GM20431 (cell line): Measurements from ENCODE around the gene LIF.

Experiments used
- in situ Hi-C: fragments of 300-500 bp; cut with MseI, MboI; formaldehyde crosslinking; loops from one replicate; pipeline ENCODE4 v1.15.0; 2020; ENCODE audit warnings: low sequenced_read_pairs; ENCODE audit not compliant: unreplicated experiment

Gene LIF

DNA sequence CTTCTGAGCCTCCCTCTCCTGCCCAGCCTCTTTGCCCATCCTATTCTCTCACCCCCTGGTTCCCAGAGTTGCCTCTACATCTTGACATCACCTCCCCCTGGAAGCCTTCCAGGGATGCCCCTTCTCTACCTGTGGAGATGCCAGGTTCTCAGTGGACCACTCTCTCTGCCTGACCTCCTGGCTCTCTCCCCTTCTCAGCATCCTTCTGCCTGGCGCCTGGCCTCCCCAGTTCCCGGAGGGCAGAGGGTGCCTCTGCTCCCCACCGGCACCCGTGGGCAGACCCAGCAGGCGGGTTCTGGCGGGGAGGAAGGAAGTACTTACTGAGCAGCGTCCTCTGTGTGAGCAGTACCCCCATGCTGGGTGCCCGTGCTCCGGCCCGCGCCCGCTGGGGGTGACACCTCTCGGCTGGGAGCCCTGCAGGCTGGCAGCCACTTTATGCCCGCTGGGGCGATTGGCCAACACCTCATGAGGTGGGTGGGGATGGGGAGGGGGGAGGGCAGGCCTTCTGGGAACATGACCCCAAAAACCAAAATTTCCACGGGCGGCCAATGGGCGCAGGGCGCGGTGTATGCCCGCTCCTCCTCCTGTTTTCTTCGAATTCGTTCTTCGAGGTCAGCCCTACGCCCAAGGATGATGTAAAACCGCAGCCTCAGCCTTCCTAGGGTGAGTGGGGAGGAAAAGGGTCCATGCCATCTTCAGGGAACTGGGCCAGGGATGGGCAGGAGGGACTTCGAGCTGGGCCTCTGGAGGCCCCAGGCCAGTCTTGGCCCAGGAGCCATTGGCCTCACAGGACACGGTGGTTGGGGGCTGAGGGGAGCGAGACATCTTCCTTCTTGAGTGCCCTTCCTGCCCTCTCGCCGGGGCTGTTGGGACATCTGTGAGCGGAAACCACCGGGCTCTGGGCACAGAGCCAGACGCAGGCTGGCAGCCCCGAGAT lies 20.2 kb upstream of the LIF start, which contains the start of gene OSM:
Gene OSM, minus strand, starts transcription at position 407 of the 937 bp plus-strand sequence. Its CDS starts 52 bp downstream, at position 355.
- in situ Hi-C loops = no loop called here

- in situ Hi-C loops = no loop called here
These were observed 19.4 kb upstream of the LIF start for GRCh38 chr22:30265823-30266444.

DNA sequence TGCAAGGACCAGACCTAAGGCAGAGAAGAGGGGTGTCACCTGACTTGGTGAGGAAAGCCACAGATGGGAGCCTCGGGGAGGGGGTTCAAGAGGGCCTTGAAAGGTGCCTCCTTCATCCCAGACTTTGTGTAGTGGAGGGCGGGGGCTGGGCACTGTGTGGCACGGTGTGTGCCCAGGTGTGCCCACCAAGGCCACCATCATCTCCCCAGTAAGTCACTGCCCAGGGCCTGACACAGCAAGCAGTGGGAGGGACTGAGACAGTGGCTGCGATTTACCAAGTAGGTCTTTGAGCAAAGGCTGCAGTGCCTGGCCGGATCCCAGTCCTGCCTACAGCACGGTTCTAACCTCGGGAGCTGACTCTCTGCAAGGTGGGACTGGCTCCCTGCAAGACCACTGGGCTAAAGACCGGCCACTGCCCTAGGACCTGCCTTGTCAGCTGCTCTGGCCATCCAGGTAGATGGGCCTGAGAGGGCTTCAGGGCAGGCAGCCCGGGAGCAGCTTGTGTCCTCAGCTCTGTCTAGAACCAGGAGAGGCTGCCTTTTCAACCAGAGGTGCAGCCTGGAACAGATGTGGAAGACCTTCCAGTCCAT lies 18.7 kb upstream of the LIF start:
- in situ Hi-C loops = no loop called here

- in situ Hi-C loops = no loop called here
These were observed 17.3 kb upstream of the LIF start for GRCh38 chr22:30263883-30264282.

- in situ Hi-C loops = no loop called here
These were observed 16.6 kb upstream of the LIF start for GRCh38 chr22:30262917-30263741.

DNA sequence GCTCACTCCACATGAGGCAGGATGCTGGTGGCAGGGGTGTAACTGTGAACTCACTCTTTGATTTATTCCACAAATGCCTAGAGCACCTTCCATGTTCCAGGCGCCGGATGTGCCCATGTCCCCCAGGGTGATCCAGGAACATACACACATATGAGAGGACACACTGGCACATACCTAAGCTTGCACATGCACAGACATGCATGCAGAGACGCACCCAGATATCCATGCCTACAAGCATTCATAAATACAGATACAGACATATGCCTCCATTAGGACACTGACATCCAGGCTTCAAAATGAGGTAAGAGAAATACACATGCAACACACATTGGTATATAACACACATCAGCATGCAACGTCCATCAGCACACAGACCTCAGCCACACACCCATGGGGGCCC lies 15.6 kb upstream of the LIF start:
- in situ Hi-C loops = no loop called here

DNA sequence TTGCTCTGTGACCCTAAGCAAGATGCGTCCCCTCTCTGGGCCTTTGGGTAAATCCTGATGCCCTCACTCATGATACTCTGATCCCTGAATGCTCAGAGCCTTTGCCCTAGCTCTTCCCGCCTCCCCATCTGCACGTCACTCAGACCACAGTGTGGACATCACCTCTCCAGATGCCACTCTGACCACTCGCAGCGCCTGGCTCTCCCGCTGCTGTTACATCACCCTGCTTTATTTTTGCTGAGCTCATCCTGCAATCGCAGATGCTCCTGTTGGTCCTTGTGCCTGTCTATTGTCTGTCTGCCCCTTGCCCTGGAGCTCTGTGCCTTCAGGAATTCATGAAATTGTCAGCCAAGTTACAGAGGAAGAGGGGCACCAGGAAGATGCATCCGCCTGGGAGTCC lies 14.6 kb upstream of the LIF start:
- in situ Hi-C loops = no loop called here

DNA sequence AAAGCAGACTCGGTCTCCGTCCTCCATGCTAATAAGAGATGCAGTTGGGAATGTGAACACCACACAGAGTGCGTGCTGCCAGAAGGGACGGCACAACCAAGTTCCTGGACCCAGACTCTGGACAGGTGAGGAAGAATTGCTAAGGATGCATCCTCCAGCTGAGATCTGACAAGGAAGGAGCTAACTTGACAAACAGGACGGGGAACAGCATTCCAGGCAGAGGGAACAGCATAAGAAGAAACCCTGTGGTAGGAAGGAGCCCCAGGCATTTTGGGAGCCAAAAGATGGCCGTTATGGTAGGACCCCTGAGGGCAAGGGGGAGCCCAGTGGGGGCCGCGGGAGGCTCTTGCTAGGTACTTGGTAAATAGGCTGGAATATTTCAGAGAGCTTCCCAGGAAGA lies 14.1 kb upstream of the LIF start:
- in situ Hi-C loops = no loop called here

DNA sequence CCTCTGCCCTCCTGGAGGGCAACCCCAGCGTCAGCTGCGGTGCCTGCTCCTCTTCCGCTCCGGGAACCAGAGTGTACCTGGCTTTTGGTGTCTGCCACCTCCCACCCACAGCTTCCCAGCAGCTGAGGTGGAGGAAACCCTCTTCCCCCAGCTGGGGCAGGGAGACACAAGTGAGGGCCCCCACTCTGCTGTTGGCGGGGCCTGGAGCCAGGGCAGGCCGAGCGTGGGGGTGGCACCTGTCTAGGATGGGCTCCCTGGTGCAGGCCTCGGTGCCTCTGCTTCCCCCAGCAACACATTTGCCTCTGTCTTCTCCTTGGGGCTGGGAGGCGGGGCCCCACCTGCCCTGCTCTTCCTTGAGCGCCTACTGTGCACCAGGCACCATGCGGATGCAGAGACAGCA lies 13.7 kb upstream of the LIF start:
- in situ Hi-C loops = no loop called here

- in situ Hi-C loops = no loop called here
These were observed 7.8 kb upstream of the LIF start for GRCh38 chr22:30254314-30254713.

GRCh38 chr22:30253205-30253852 lies 6.8 kb upstream of the LIF start:
- in situ Hi-C loops = no loop called here

DNA sequence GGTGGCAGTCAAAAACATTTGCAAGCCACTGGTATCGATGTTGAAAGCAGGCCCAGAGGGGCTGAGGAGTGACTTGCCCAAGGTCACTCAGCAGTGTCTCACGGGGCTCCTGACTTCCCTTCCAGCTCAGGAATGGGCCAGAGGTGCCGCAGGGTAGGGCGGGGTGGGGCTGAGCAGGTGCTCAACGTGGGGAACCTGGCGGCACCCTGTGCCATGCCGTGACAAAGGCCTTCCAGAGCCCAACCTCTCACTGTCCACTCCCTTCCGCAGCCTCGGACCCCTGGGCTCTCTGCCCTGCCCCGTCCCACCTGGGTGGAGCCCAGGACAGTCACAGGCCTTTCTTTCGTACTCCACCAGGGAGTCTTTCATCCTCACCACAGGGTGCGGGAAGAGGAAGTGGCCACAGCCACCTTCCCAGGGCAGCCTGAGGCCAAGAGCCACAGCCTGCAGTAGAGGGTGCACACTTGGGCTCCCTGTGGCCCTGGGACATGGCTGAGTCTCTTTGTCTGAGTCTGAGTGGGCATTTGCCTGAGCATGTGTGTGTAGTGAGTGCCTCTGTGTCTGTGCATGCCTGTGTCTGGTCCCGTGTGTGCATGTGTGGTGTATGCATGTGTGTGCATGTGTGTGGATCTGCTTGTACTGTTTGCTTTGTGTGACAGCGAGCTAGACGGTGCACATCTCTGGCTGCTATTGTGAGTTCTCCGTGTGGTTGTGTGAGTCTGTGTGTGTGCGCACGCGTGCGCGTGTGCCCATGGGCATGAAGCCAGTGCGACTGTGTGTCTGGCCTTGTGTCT lies 6.0 kb upstream of the LIF start:
- in situ Hi-C loops = no loop called here

- in situ Hi-C loops = no loop called here
These were observed 5.2 kb upstream of the LIF start for GRCh38 chr22:30251711-30252110.

DNA sequence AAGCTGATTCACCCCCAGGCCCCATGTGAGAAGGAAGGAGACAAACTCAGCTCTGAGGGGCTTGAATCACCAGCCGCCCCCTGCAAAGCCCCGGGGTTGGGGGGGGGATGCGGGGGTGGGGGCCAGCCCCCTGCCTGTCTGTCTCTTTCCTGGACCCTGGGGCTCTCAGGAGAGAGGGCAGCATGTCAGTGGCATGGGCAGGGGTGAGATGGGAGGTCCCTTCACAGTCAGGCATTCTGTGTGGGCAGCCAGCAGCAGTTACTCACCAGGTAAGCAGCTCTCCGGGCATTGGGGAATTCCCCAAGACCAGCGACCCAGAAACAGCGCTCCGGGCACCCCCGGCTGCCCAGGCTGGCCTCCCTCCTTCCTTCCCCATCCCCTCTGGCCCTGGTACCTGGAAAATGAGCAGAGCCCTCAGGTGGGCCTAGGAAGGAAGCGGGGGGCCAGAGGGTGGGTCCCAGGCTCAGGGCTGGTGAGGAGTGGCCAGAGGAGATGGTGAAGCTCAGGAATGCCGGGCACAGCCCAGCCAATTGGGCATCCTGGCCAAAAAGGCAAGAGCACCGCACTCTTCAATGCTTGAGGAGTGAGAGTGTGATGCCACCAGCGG lies 4.2 kb upstream of the LIF start:
- in situ Hi-C loops = no loop called here

- in situ Hi-C loops = no loop called here
These were observed 3.5 kb upstream of the LIF start for GRCh38 chr22:30250039-30250565.

- in situ Hi-C loops = no loop called here
These were observed 2.8 kb upstream of the LIF start for GRCh38 chr22:30249049-30250038.

DNA sequence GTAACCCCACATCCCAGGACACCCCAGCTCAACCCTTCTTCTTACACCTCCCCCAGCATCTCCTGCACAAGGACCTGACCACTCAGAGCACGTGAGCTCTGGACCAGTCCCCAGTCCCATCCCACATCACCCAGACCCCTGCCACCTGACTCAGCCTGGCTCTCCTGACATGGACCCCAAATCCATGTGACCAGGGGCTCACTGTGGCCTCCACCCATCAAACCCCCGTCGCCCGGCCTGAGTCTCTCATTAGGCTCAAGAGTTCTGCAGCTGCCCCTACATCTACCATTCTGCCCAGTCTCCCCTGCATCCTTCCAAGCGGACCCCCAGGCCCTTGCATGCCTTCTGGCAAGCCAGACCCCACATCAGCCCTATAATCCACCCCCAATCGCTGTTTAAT lies 1.9 kb upstream of the LIF start:
- in situ Hi-C loops = no loop called here
